ENCODE data around the gene IFNE. TPM values are rescaled to one million over a fixed set of nuclear protein-coding genes. Genes with fewer than 3 reads are reported as not detected.

IFNE gene
- total RNA-seq, 1 experiment from 2014 or later = 0.72 TPM

Other genes starting within 250 kb of the IFNE start
- not detected in 2 replicates for gene IFNA14, start 242.3 kb downstream of the IFNE start, total RNA-seq (2014; rRNA removed; shearing (Covaris generic))
- not detected in 2 replicates for gene IFNA5, start 177.0 kb downstream of the IFNE start, total RNA-seq (2014; rRNA removed; shearing (Covaris generic))
- 19.6 and 22.3 TPM in 2 replicates for gene KLHL9, start 146.9 kb downstream of the IFNE start, total RNA-seq (2014; rRNA removed; shearing (Covaris generic))
- gene IFNA6, start 131.4 kb downstream of the IFNE start, total RNA-seq (2014; rRNA removed; shearing (Covaris generic)) = not detected in 2 replicates
- not detected in 2 replicates for gene IFNA13, start 114.3 kb downstream of the IFNE start, total RNA-seq (2014; rRNA removed; shearing (Covaris generic))
- gene IFNA2, start 96.9 kb downstream of the IFNE start, total RNA-seq (2014; rRNA removed; shearing (Covaris generic)) = not detected in 2 replicates
- not detected in 2 replicates for gene IFNA8, start 73.2 kb downstream of the IFNE start, total RNA-seq (2014; rRNA removed; shearing (Covaris generic))
- gene IFNA1, start 41.9 kb downstream of the IFNE start, total RNA-seq (2014; rRNA removed; shearing (Covaris generic)) = not detected in 2 replicates

All from RPMI7951 (cell line).